A172 (cell line): ENCODE results near the gene LY6G5B. TPM values are rescaled to one million over a fixed set of nuclear protein-coding genes. Genes with fewer than 3 reads are reported as not detected.
A peak's percentile ranks its signal among the peaks of the same experiment; 100 is the strongest.

Source experiments
- DNase-seq: peaks from one replicate; pipeline ENCODE4 v3.0.0-alpha.2; 2015; ENCODE audit warnings: low spot score
- total RNA-seq: library from RNA; depleted of rRNA; stranded (reverse); fragments of >200 nt; shearing (Covaris generic); gene quantifications from 2 replicates; pipeline ENCODE4 v1.2.3, GENCODE V29; 2014; rRNA removed

The LY6G5B gene
- 1.2 and 2.0 TPM in 2 replicates for total RNA-seq

DNA sequence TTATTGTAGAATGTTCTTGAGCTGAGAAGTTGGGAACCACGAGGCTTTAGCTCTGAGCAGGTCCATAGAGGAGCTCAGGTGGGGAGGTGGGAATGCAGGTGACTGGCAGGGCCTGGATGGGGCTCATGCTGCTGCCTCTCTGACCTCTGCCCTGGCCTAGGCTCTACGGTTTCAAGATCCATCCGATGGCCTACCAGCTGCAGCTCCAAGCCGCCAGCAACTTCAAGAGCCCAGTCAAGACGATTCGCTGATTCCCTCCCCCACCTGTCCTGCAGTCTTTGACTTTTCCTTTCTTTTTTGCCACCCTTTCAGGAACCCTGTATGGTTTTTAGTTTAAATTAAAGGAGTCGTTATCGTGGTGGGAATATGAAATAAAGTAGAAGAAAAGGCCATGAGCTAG, at the start of gene LY6G5B:
Gene LY6G5B, plus strand, starts transcription at position 301 of the 400 bp plus-strand sequence. CDS start 975 bp downstream, outside the sequence.
- no peak for DNase-seq

- peak; percentile 72 for DNase-seq
Observed at GRCh38 chr6:31620586-31621319, 49.0 kb upstream of the LY6G5B start, which contains the start of gene PRRC2A. TSS of gene PRRC2A (plus strand) at chr6:31620715. CDS start at chr6:31622790, 2,075 bp downstream.

GRCh38 chr6:31621320-31621939, 48.3 kb upstream of the LY6G5B start:
- DNase-seq: no peak

GRCh38 chr6:31621991-31622390, 47.8 kb upstream of the LY6G5B start:
- no peak for DNase-seq

DNA sequence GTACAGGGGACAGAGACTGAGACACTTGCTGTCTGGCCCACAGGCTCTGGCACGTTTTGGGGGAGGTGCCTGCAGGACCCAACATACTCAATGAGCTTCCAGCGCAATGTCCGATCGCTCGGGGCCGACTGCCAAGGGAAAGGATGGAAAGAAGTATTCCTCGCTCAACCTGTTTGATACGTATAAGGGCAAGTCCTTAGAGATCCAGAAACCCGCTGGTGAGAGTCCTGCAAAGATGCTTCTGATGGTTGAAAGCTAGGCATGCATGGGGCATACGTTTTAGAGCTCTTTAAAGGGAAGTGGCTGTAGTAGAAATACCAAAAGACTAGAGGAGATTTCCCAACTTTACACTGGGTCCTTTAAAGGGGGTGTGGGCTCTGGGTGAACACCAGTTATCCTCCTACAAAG, 47.1 kb upstream of the LY6G5B start:
- DNase-seq: no peak

GRCh38 chr6:31624070-31624469, 45.7 kb upstream of the LY6G5B start:
- DNase-seq: no peak

- DNase-seq: no peak
Observed at GRCh38 chr6:31626952-31627351, 42.8 kb upstream of the LY6G5B start.

DNA sequence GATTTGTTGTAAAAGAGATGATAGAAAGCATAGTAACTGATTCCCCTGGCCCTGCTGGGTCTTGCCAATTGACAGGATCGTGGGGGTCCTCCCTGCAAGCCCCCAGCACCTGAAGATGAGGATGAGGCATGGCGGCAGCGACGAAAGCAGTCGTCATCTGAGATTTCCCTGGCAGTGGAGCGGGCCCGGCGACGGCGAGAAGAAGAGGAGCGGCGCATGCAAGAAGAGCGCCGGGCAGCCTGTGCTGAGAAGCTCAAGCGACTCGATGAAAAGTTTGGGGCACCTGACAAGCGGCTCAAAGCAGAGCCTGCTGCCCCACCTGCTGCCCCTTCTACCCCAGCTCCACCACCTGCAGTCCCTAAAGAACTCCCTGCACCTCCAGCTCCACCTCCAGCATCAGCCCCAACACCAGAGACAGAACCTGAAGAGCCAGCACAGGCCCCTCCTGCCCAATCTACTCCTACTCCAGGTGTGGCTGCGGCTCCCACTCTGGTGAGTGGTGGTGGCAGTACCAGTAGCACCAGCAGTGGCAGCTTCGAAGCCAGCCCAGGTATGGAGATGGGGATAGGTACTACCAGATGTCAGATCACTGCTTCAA, 42.0 kb upstream of the LY6G5B start:
- no peak for DNase-seq

DNA sequence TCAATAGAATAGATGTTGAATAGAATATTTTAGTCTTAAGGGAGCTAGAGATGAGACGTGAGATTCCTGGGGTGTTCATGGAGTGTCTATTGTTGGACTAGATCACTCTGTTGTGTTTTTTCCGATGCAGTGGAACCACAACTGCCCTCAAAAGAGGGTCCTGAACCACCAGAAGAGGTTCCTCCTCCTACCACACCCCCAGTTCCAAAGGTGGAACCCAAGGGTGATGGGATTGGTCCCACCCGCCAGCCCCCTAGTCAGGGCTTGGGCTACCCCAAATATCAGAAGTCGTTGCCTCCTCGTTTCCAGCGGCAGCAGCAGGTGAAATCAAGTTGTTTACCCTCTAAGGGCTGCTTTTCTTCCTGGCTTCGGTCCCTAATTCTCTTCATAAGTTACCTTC, 40.8 kb upstream of the LY6G5B start:
- DNase-seq: no peak

DNA sequence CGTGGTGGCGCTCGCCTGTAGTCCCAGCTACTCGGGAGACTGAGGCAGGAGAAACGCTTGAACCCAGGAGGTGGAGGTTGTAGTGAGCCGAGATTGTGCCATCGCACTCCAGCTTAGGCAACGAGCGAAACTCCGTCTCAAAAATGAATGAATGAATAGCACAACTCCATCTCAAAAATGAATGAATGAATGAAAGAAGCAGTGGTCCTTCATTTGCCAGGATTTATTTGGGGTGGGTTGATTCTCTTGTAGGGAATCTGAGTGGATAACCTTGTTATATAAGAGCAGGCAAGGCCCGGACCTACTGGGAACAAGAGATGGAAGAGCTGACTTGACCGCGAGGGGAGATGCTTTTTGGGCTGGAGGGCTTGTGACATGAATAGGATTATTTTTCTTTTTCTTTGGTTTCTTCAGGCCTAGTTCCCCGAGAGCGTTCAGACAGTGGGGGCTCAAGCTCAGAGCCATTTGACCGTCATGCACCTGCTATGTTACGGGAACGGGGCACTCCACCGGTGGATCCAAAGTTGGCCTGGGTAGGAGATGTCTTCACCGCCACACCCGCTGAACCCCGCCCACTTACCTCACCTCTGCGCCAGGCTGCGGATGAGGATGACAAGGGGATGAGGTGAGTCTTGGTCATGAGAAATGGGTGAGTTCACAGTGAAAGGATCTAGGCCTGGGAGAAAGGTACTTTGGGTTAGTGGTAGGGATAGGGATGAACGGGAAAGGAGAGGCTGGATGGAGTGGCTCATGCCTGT, 39.4 kb upstream of the LY6G5B start:
- no peak for DNase-seq

DNA sequence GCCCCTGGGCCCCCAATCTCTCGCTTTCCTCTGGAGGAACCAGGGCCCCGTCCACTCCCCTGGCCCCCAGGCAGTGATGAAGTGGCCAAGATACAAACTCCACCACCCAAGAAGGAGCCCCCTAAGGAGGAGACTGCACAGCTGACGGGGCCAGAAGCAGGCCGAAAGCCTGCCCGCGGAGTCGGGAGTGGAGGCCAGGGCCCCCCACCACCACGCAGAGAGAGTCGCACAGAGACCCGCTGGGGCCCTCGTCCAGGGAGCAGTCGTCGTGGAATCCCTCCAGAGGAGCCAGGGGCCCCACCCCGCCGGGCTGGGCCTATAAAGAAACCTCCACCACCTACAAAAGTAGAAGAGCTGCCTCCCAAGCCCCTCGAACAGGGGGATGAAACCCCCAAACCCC, 38.6 kb upstream of the LY6G5B start:
- DNase-seq: no peak

GRCh38 chr6:31631681-31632278, 38.0 kb upstream of the LY6G5B start:
- DNase-seq: no peak

DNA sequence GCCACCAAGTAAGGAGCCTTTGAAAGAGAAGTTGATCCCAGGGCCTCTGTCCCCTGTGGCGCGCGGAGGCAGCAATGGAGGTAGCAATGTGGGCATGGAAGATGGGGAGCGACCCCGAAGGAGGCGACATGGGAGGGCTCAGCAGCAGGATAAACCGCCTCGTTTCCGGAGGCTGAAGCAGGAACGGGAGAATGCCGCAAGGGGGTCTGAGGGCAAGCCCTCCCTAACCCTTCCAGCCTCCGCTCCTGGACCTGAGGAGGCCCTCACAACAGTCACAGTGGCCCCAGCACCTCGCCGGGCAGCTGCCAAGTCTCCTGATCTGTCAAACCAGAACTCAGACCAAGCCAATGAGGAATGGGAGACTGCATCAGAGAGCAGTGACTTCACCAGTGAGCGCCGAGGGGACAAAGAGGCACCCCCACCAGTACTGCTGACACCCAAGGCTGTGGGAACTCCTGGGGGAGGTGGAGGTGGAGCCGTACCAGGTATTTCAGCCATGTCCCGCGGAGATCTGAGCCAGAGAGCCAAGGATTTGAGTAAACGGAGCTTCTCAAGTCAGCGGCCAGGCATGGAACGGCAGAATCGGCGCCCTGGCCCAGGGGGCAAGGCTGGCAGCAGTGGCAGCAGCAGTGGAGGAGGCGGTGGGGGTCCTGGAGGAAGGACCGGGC, 37.4 kb upstream of the LY6G5B start:
- DNase-seq: no peak

DNA sequence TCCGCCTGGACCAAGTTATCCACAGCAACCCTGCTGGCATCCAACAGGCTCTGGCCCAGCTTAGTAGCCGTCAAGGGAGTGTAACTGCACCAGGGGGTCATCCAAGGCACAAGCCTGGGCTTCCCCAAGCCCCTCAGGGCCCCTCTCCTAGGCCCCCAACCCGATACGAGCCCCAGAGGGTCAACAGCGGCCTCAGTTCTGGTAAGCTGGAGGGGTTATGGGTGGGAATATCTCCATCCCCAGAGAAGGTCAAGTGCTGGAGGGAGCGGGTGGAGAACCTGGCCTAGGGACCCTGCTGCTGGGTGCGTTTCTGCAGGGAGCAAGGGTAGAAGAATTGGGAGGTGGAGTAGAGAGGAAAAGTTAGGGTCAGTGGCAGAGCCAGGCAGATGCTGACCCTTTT, 36.3 kb upstream of the LY6G5B start:
- no peak for DNase-seq

DNA sequence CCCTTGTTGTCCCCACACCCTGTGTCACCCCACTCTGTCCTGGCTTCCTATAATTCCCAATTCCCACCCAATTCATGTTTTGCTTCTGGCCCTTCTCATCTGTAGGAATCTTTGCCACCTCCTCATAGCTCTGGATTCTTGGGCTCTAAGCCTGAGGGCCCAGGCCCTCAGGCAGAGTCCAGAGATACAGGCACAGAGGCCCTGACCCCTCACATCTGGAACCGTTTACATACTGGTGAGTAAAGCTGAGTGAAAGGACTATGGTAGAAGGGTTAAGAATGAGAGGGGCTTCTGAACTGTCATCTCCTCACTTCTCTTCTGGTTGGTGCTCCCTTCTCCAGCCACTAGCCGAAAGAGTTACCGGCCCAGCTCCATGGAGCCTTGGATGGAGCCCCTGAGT, 35.6 kb upstream of the LY6G5B start:
- no peak for DNase-seq

GRCh38 chr6:31634969-31635575, 34.7 kb upstream of the LY6G5B start:
- no peak for DNase-seq

DNA sequence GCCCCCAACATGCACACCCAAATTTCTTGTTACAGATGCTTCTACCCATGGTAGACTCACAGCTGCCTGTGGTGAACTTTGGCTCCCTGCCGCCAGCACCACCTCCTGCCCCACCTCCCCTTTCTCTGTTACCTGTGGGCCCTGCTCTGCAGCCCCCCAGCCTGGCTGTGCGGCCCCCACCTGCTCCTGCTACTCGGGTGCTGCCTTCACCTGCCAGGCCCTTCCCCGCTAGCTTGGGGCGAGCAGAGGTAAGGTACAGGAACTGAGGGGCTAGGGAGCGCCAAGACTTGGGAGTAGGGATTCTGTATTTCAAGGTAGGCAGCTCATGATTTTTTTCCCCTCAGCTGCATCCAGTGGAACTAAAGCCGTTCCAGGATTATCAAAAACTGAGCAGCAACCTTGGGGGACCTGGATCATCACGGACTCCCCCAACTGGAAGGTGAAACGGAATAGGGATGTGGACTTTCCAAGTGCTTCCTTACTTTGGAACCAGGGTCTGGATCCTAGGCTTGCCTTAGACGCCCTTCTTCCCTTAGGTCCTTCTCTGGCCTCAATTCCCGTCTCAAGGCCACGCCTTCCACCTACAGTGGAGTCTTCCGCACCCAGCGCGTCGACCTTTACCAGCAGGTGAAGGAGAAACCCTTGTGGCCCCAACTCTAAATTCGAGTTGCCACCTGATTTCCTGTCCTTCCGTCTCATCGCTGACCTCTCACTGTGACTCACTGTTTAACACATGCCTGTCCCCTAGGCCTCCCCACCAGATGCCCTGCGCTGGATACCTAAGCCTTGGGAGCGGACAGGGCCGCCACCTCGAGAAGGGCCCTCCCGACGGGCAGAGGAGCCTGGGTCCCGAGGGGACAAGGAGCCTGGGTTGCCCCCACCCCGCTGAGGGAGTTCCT, 32.8 kb upstream of the LY6G5B start:
- no peak for DNase-seq

- DNase-seq: no peak
Observed at GRCh38 chr6:31639043-31639442, 30.7 kb upstream of the LY6G5B start.

- DNase-seq: peak; percentile 88
Observed at GRCh38 chr6:31639449-31639861, 30.3 kb upstream of the LY6G5B start.

DNA sequence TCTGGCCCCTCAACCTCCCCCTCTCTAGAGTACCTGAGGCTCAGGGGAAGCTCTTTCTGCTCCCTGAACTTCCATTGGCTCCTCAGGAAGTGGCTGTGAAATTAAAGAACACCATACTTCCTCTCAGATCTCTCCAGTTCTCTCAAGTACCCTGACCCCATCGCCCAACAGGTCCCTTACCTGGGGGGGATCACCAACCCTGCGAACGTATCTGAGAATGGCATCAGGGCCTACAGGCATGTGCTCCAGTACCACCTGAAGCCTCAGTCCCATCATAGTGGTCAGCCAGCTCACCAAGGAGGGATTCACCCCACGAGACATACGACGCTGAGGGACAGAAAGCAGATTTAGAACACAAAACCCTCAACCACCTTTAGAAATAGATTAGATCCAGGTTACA, 29.2 kb upstream of the LY6G5B start:
- DNase-seq: no peak
